Karpas-422 (cell line): ENCODE data around the gene ZBTB16. TPM values are rescaled to one million over a fixed set of nuclear protein-coding genes. Genes with fewer than 3 reads are reported as not detected.

Experiments
- DNase-seq: peaks from one replicate; pipeline ENCODE4 v3.0.0-alpha.2; 2015
- H2AFZ ChIP-seq: fragments of 200-600 bp; sonication (generic); 2 replicates; pipeline ENCODE4 v1.6.1; 2014; ENCODE audit warnings: antibody characterized with exemption, low read length, mixed read lengths
- H3K27ac ChIP-seq: fragments of 200-600 bp; sonication (generic); 2 replicates; pipeline ENCODE4 v1.5.1; 2014; ENCODE audit warnings: mild to moderate bottlenecking, low read length, moderate library complexity
- H3K27me3 ChIP-seq: fragments of 200-600 bp; sonication (generic); 2 replicates; pipeline ENCODE4 v1.6.1; 2014; ENCODE audit warnings: low read length, mixed read lengths
- H3K36me3 ChIP-seq: fragments of 200-600 bp; sonication (generic); 2 replicates; pipeline ENCODE4 v1.6.1; 2014; ENCODE audit warnings: low read length, mixed read lengths; ENCODE audit not compliant: insufficient read depth
- H3K4me1 ChIP-seq: fragments of 200-600 bp; sonication (generic); 2 replicates; pipeline ENCODE4 v1.6.1; 2014; ENCODE audit warnings: mild to moderate bottlenecking, low read length, mixed read lengths
- H3K4me2 ChIP-seq: fragments of 200-600 bp; sonication (generic); 2 replicates; pipeline ENCODE4 v1.6.1; 2014; ENCODE audit warnings: low read length, low read depth, mild to moderate bottlenecking; ENCODE audit not compliant: poor library complexity, severe bottlenecking
- H3K4me3 ChIP-seq: fragments of 200-600 bp; sonication (generic); 2 replicates; pipeline ENCODE4 v1.5.1; 2014; ENCODE audit warnings: mild to moderate bottlenecking, antibody characterized with exemption, low read length, mixed read lengths
- H3K79me2 ChIP-seq: fragments of 200-600 bp; sonication (generic); 2 replicates; pipeline ENCODE4 v1.6.1; 2014; ENCODE audit warnings: mild to moderate bottlenecking, low read length, mixed read lengths
- H3K9ac ChIP-seq: fragments of 200-600 bp; sonication (generic); 2 replicates; pipeline ENCODE4 v1.6.0; 2014; ENCODE audit warnings: low read length
- H3K9me2 ChIP-seq: fragments of 200-600 bp; sonication (generic), shearing (Covaris generic); replicated peaks from 2 replicates; pipeline ENCODE4 v1.6.0; 2014; ENCODE audit warnings: mild to moderate bottlenecking, low read length, moderate library complexity; ENCODE audit not compliant: insufficient read depth
- H3K9me3 ChIP-seq: fragments of 300-700, 200-600 bp; sonication (generic); 2 replicates; pipeline ENCODE4 v1.6.1; 2014; ENCODE audit warnings: low read length, mixed read lengths
- H4K20me1 ChIP-seq: fragments of 200-600 bp; sonication (generic); 2 replicates; pipeline ENCODE4 v1.6.1; 2014; ENCODE audit warnings: mild to moderate bottlenecking, antibody characterized with exemption, low read length, low read depth; ENCODE audit not compliant: insufficient read depth
- total RNA-seq: library from RNA; depleted of rRNA; stranded (reverse); fragments of >200 nt; shearing (Covaris generic); gene quantifications from 2 replicates; pipeline ENCODE4 v1.2.3, GENCODE V29; 2014; ENCODE audit warnings: low replicate concordance

The ZBTB16 gene
- total RNA-seq, 1 experiment from 2014 or later: not detected

- Histone ChIP-seq H3K9ac (no peak overlapping the region), H3K79me2 (no peaks in the 10 kb centered on the region), H3K9me3 (no peaks in the 10 kb centered on the region), H3K36me3 (no peaks in the 10 kb centered on the region), H2AFZ (no peak overlapping the region), H4K20me1 (no peaks in the 10 kb centered on the region), H3K27me3 (no peaks in the 10 kb centered on the region), H3K27ac (no peak overlapping the region), H3K9me2 (no peaks in the 10 kb centered on the region), H3K4me2 (no peak overlapping the region), H3K4me3 (no peak overlapping the region), H3K4me1 (no peaks in the 10 kb centered on the region)
- DNase-seq: no peak
Observed at GRCh38 chr11:114063149-114063828, 3.8 kb downstream of the ZBTB16 start.

- Histone ChIP-seq H3K9me3 (no peaks in the 10 kb centered on the region), H3K27me3 (no peaks in the 10 kb centered on the region), H3K27ac (no peak overlapping the region), H3K36me3 (no peaks in the 10 kb centered on the region), H3K9me2 (no peaks in the 10 kb centered on the region), H3K9ac (no peak overlapping the region), H2AFZ (no peak overlapping the region), H3K4me2 (no peak overlapping the region), H3K79me2 (no peaks in the 10 kb centered on the region), H3K4me1 (no peaks in the 10 kb centered on the region), H4K20me1 (no peaks in the 10 kb centered on the region), H3K4me3 (no peak overlapping the region)
- no peak for DNase-seq
Observed at GRCh38 chr11:114063829-114064201, 4.3 kb downstream of the ZBTB16 start.

GRCh38 chr11:114064216-114064615, 4.7 kb downstream of the ZBTB16 start:
- Histone ChIP-seq H3K9me2 (no peaks in the 10 kb centered on the region), H3K36me3 (no peaks in the 10 kb centered on the region), H3K27me3 (no peaks in the 10 kb centered on the region), H2AFZ (no peak overlapping the region), H3K4me3 (no peak overlapping the region), H3K4me1 (no peaks in the 10 kb centered on the region), H3K27ac (no peak overlapping the region), H3K4me2 (no peak overlapping the region), H3K9me3 (no peaks in the 10 kb centered on the region), H4K20me1 (no peaks in the 10 kb centered on the region), H3K9ac (no peak overlapping the region), H3K79me2 (no peaks in the 10 kb centered on the region)
- DNase-seq: no peak

GRCh38 chr11:114065094-114065493, 5.6 kb downstream of the ZBTB16 start:
- Histone ChIP-seq H3K4me3 (no peak overlapping the region), H3K27ac (no peak overlapping the region), H3K27me3 (no peaks in the 10 kb centered on the region), H3K79me2 (no peaks in the 10 kb centered on the region), H3K9me2 (no peaks in the 10 kb centered on the region), H3K4me2 (no peak overlapping the region), H3K4me1 (no peaks in the 10 kb centered on the region), H3K9me3 (no peaks in the 10 kb centered on the region), H3K36me3 (no peaks in the 10 kb centered on the region), H2AFZ (no peak overlapping the region), H3K9ac (no peak overlapping the region), H4K20me1 (no peaks in the 10 kb centered on the region)
- no peak for DNase-seq

- H3K9me3 ChIP-seq: no peaks in the 10 kb centered on the region
- no peak overlapping the region for H3K9ac ChIP-seq
- H2AFZ ChIP-seq: no peak overlapping the region
- no peaks in the 10 kb centered on the region for H3K79me2 ChIP-seq
- no peak overlapping the region for H3K4me3 ChIP-seq
- H3K4me1 ChIP-seq: no peaks in the 10 kb centered on the region
- H3K27me3 ChIP-seq: no peaks in the 10 kb centered on the region
- no peaks in the 10 kb centered on the region for H4K20me1 ChIP-seq
- no peaks in the 10 kb centered on the region for H3K36me3 ChIP-seq
- H3K27ac ChIP-seq: no peak overlapping the region
- no peak for DNase-seq
- no peaks in the 10 kb centered on the region for H3K9me2 ChIP-seq
- H3K4me2 ChIP-seq: no peak overlapping the region
Observed at GRCh38 chr11:114066046-114066648, 6.6 kb downstream of the ZBTB16 start.

- no peak overlapping the region for H2AFZ ChIP-seq
- no peak for DNase-seq
- H3K27ac ChIP-seq: no peak overlapping the region
- no peaks in the 10 kb centered on the region for H3K4me1 ChIP-seq
- H3K9me2 ChIP-seq: no peaks in the 10 kb centered on the region
- no peaks in the 10 kb centered on the region for H4K20me1 ChIP-seq
- H3K79me2 ChIP-seq: no peaks in the 10 kb centered on the region
- no peak overlapping the region for H3K4me3 ChIP-seq
- H3K9me3 ChIP-seq: no peaks in the 10 kb centered on the region
- no peaks in the 10 kb centered on the region for H3K27me3 ChIP-seq
- no peaks in the 10 kb centered on the region for H3K36me3 ChIP-seq
- H3K9ac ChIP-seq: no peak overlapping the region
- no peak overlapping the region for H3K4me2 ChIP-seq
Observed at GRCh38 chr11:114068327-114068726, 8.8 kb downstream of the ZBTB16 start.

- no peaks in the 10 kb centered on the region for H3K4me1 ChIP-seq
- H3K9me2 ChIP-seq: no peaks in the 10 kb centered on the region
Observed at GRCh38 chr11:114070464-114071139, 11.1 kb downstream of the ZBTB16 start.

GRCh38 chr11:114073007-114073827, 13.7 kb downstream of the ZBTB16 start:
- no peak overlapping the region for H2AFZ ChIP-seq
- H3K9me3 ChIP-seq: no peaks in the 10 kb centered on the region
- H3K36me3 ChIP-seq: no peaks in the 10 kb centered on the region
- no peaks in the 10 kb centered on the region for H3K79me2 ChIP-seq
- H3K4me3 ChIP-seq: no peak overlapping the region
- no peak overlapping the region for H3K9ac ChIP-seq
- no peaks in the 10 kb centered on the region for H3K9me2 ChIP-seq
- H3K27me3 ChIP-seq: no peaks in the 10 kb centered on the region
- no peak overlapping the region for H3K4me2 ChIP-seq
- DNase-seq: no peak
- H4K20me1 ChIP-seq: no peaks in the 10 kb centered on the region
- no peaks in the 10 kb centered on the region; the same call in 1 of the 2 replicates for H3K4me1 ChIP-seq
- no peak overlapping the region for H3K27ac ChIP-seq

More at GRCh38 chr11:114070464-114071139, 11.1 kb downstream of the ZBTB16 start:
- Histone ChIP-seq H3K9ac (no peak overlapping the region), H3K9me3 (no peaks in the 10 kb centered on the region), H3K4me3 (no peak overlapping the region), H4K20me1 (no peaks in the 10 kb centered on the region), H3K36me3 (no peaks in the 10 kb centered on the region), H3K27me3 (no peaks in the 10 kb centered on the region), H3K27ac (no peak overlapping the region), H2AFZ (no peak overlapping the region), H3K79me2 (no peaks in the 10 kb centered on the region), H3K4me2 (no peak overlapping the region)
- no peak for DNase-seq
